HL-60 (cell line): ENCODE data around the gene PLPP3.

Experiments used
- DNase-seq, 2 experiments: peaks; one replicate each; pipeline ENCODE4 v3.0.0-alpha.2; 2010 to 2020; ENCODE audit warnings: low read depth in 1 of 2, low spot score in 1 of 2
- H3K27ac ChIP-seq: fragments of 250-450 bp; sonication (Bioruptor Pico); replicated peaks from 2 replicates; pipeline ENCODE4 v1.5.1; 2020; ENCODE audit warnings: mild to moderate bottlenecking, moderate library complexity
- H3K27me3 ChIP-seq: fragments of 250-450 bp; sonication (Bioruptor Pico); 2 replicates; pipeline ENCODE4 v1.5.1; 2021; ENCODE audit warnings: mild to moderate bottlenecking, moderate library complexity; ENCODE audit not compliant: insufficient read depth, poor library complexity, severe bottlenecking
- H3K4me3 ChIP-seq: replicated peaks from 2 replicates; pipeline ENCODE4 v1.5.1; 2011; ENCODE audit warnings: mild to moderate bottlenecking, control low read depth, low read length; ENCODE audit not compliant: insufficient read depth
- GABPA ChIP-seq: IDR thresholded peaks from 2 replicates; pipeline ENCODE4 v1.6.1; 2012; ENCODE audit warnings: low read depth
- POLR2AphosphoS5 ChIP-seq: IDR thresholded peaks from 2 replicates; pipeline ENCODE4 v1.6.1; 2012; ENCODE audit warnings: low read depth
- SPI1 ChIP-seq: IDR thresholded peaks from 2 replicates; pipeline ENCODE4 v1.6.1; 2012; ENCODE audit warnings: low read depth, mild to moderate bottlenecking, borderline replicate concordance
- TF ChIP-seq, protein P1 (sequence below): IDR thresholded peaks from one replicate; pipeline ENCODE4 v1.5.1; 2011; ENCODE audit warnings: low read length, control low read depth, inconsistent platforms; ENCODE audit not compliant: insufficient read depth
- TF ChIP-seq, protein P2 (sequence below): IDR thresholded peaks from 2 replicates; pipeline ENCODE4 v1.6.1; 2012; ENCODE audit warnings: low read depth; ENCODE audit not compliant: insufficient replicate concordance

Gene PLPP3

DNA sequence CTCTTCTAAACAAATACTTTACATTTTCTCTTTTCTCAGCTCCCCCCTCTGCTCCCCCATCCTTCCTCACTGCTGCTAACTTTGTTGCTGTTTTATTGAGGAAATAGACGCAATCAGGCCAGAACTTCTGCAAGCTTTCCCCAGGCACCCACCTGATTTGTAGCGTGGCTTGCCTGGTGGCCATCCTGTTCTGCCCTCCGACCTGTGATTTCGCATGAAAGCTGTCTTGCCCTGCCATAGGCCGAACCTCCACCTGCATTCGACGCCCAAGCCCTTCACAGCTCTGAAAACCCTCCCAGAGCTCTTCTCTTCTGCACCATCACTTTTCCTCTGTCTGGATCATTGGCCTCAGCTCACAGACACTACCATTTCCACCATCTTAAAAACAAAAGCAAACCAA is 100.6 kb downstream of the PLPP3 start:
- Histone ChIP-seq H3K27me3 (peaks cover 21% of the 10 kb centered on the region), H3K27ac (no peak overlapping the region), H3K4me3 (no peak overlapping the region)
- no peak for DNase-seq
- TF ChIP-seq POLR2AphosphoS5 = no peak
- TF ChIP-seq GABPA = no peak
- TF ChIP-seq, protein P1, sequence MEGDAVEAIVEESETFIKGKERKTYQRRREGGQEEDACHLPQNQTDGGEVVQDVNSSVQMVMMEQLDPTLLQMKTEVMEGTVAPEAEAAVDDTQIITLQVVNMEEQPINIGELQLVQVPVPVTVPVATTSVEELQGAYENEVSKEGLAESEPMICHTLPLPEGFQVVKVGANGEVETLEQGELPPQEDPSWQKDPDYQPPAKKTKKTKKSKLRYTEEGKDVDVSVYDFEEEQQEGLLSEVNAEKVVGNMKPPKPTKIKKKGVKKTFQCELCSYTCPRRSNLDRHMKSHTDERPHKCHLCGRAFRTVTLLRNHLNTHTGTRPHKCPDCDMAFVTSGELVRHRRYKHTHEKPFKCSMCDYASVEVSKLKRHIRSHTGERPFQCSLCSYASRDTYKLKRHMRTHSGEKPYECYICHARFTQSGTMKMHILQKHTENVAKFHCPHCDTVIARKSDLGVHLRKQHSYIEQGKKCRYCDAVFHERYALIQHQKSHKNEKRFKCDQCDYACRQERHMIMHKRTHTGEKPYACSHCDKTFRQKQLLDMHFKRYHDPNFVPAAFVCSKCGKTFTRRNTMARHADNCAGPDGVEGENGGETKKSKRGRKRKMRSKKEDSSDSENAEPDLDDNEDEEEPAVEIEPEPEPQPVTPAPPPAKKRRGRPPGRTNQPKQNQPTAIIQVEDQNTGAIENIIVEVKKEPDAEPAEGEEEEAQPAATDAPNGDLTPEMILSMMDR = no peak
- no peak for TF ChIP-seq SPI1
- TF ChIP-seq, protein P2, sequence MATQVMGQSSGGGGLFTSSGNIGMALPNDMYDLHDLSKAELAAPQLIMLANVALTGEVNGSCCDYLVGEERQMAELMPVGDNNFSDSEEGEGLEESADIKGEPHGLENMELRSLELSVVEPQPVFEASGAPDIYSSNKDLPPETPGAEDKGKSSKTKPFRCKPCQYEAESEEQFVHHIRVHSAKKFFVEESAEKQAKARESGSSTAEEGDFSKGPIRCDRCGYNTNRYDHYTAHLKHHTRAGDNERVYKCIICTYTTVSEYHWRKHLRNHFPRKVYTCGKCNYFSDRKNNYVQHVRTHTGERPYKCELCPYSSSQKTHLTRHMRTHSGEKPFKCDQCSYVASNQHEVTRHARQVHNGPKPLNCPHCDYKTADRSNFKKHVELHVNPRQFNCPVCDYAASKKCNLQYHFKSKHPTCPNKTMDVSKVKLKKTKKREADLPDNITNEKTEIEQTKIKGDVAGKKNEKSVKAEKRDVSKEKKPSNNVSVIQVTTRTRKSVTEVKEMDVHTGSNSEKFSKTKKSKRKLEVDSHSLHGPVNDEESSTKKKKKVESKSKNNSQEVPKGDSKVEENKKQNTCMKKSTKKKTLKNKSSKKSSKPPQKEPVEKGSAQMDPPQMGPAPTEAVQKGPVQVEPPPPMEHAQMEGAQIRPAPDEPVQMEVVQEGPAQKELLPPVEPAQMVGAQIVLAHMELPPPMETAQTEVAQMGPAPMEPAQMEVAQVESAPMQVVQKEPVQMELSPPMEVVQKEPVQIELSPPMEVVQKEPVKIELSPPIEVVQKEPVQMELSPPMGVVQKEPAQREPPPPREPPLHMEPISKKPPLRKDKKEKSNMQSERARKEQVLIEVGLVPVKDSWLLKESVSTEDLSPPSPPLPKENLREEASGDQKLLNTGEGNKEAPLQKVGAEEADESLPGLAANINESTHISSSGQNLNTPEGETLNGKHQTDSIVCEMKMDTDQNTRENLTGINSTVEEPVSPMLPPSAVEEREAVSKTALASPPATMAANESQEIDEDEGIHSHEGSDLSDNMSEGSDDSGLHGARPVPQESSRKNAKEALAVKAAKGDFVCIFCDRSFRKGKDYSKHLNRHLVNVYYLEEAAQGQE = no peak

DNA sequence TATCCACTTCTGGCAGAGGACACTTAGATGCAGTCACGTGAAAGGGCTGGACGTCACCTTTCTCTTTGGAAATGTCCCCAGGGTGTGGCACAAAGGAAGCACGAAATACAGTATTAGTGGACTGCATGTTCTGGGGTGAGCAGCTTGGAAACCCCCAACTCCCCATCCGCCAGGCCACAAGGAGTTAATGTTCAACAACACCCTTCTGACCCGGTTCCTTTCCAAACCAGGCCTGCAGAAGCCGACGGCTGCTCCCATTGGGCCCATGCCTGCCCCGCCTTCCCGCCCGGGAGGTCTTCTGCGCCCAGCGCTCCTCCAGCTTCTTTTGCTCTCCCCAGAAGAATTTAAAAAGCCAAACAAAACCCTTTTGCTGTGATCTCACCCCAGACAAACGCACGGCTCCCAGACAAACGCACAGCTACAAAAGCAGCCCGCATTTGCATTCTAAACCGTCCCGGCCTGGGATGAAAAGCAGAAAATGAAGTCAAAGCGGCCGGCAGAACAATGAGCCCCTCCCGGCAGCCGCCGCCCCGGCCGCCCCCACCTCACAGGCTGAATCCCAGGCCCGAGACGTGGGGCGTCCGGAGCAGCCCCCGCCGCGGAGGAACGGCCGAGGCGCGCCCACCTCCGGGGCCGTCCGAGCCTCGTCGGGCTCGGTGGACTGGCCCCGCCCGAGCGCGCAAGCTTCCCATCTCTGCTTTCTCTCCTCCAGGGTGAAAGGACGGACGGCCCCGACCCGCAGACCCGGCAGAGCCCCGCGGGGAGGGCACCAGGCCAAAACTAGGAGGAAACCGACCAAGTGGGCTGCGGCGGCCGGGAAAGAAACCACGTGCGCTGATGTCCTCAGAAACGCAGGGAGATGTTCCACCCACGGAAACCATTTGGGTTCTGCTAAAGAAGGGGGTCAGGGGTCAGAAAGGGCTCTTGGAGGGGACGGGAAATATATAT is 101.9 kb downstream of the PLPP3 start:
- Histone ChIP-seq H3K27ac (no peak overlapping the region), H3K27me3 (peaks cover 21% of the 10 kb centered on the region), H3K4me3 (no peak overlapping the region)
- no peak for DNase-seq
- TF ChIP-seq, protein P1 = no peak
- no peak for TF ChIP-seq SPI1
- TF ChIP-seq POLR2AphosphoS5 = no peak
- no peak for TF ChIP-seq GABPA
- TF ChIP-seq, protein P2 = no peak

DNA sequence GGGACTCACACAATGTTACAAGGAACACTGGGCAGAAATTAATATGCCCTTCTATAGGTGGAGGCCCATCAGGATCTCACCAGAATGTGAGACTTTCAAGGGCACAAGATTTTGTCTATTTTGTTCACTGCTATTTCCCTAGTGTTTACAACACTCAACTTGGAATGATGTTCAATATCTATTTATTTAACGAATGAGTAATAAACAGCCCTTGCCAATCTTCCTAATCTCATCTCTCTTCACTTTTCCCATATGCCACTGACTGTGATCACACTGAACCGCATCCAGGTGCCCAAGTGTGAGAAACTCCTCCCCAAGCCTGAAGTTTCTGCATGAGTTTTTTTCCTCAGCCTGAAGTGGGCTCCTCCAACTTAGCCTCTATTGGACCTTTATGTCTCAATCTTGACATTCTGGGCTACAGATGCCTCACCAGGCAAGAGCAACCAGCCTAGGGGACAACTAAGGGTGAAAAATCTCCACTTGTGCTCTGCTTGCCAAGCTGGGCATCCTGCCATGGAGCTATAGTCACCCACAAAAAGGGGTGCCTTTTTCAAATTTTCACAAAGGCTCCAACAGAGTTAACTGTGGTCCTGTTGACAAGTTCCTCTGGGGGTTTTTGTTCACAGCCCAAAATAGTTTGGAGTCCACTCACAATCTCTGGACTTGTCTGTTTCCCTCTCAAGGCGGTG is 105.6 kb downstream of the PLPP3 start:
- Histone ChIP-seq H3K27ac (no peak overlapping the region), H3K4me3 (no peak overlapping the region), H3K27me3 (peaks cover 18% of the 10 kb centered on the region)
- TF ChIP-seq, protein P2 = no peak
- TF ChIP-seq, protein P1 = no peak
- TF ChIP-seq GABPA = no peak
- TF ChIP-seq POLR2AphosphoS5 = no peak
- TF ChIP-seq SPI1 = no peak
- DNase-seq = no peak
